Immature natural killer cell (primary cell): Measurements from ENCODE around the gene TRAPPC6A. TPM values are rescaled to one million over a fixed set of nuclear protein-coding genes. Genes with fewer than 3 reads are reported as not detected.

ENCODE experiments used
- DNase-seq, 3 donors: peaks; one replicate each; pipeline ENCODE4 v3.0.0; 2022; ENCODE audit warnings: mixed read lengths in 1 of 3
- H3K27ac Mint-ChIP-seq, 6 donors: one replicate each; pipeline ENCODE4 v1.8.0; 2020; ENCODE audit warnings: mixed read lengths in 6 of 6, mild to moderate bottlenecking in 5 of 6, inconsistent platforms in 4 of 6, moderate library complexity in 3 of 6
- H3K27me3 Mint-ChIP-seq, 3 donors: one replicate each; pipeline ENCODE4 v1.8.0; 2020 to 2021; ENCODE audit warnings: low read depth in 3 of 3, mild to moderate bottlenecking in 3 of 3, mixed read lengths in 3 of 3, moderate library complexity in 3 of 3, inconsistent platforms in 1 of 3
- H3K36me3 Mint-ChIP-seq, 3 donors: one replicate each; pipeline ENCODE4 v1.8.0; 2020; ENCODE audit warnings: mixed read lengths in 3 of 3, inconsistent platforms in 2 of 3, mild to moderate bottlenecking in 2 of 3
- H3K4me1 Mint-ChIP-seq, 2 donors: one replicate each; pipeline ENCODE4 v1.8.0; 2020; ENCODE audit warnings: inconsistent platforms in 2 of 2, mild to moderate bottlenecking in 2 of 2, mixed read lengths in 2 of 2, moderate library complexity in 1 of 2
- H3K4me3 Mint-ChIP-seq, 5 donors: one replicate each; pipeline ENCODE4 v1.8.0; 2020; ENCODE audit warnings: mild to moderate bottlenecking in 5 of 5, mixed read lengths in 5 of 5, inconsistent platforms in 3 of 5, moderate library complexity in 3 of 5
- H3K9me3 Mint-ChIP-seq, 6 donors: one replicate each; pipeline ENCODE4 v1.8.0; 2020; ENCODE audit warnings: mild to moderate bottlenecking in 6 of 6, mixed read lengths in 6 of 6, inconsistent platforms in 4 of 6, moderate library complexity in 3 of 6
- polyA plus RNA-seq, 3 donors: library from polyadenylated mRNA; unstranded; fragments of 300-500 nt; fragmentation: Illumina TruSeq; gene quantifications; one replicate each; pipeline ENCODE4 v1.2.3, GENCODE V29; 2021

TRAPPC6A gene
- polyA plus RNA-seq: 100 to 1,000 TPM; 132 to 193 (median 166) TPM

GRCh38 chr19:45177817-45178261 lies at the start of gene TRAPPC6A:
Gene TRAPPC6A (minus strand): TSS chr19:45178237. CDS start chr19:45178218, 19 bp downstream.
- no peak for DNase-seq
- peaks cover 3 to 10% (median 6%) of the 10 kb centered on the region in 3 donors for H3K27me3 Mint-ChIP-seq
- peak within 1 kb of the TSS; percentile 89 to 92 (median 91) for H3K4me3 Mint-ChIP-seq
- H3K4me1 Mint-ChIP-seq: peaks cover 43 to 51% of the 10 kb centered on the region in 2 donors
- peaks cover 4 to 14% (median 4%) of the 10 kb centered on the region in 3 donors for H3K36me3 Mint-ChIP-seq
- no peaks in the 10 kb centered on the region for H3K9me3 Mint-ChIP-seq
- peak within 1 kb of the TSS; percentile 91 to 98 (median 94) for H3K27ac Mint-ChIP-seq

GRCh38 chr19:45224645-45225044 lies 46.6 kb upstream of the TRAPPC6A start:
- Mint-ChIP-seq H3K27me3 (peaks cover 2 to 17% (median 2%) of the 10 kb centered on the region in 3 donors), H3K4me3 (no peak overlapping the region), H3K36me3 (no peaks in the 10 kb centered on the region), H3K27ac (no peak overlapping the region), H3K9me3 (no peaks in the 10 kb centered on the region), H3K4me1 (peaks cover 0 to under 1% of the 10 kb centered on the region in 2 donors)
- DNase-seq: no peak

- H3K36me3 Mint-ChIP-seq: no peaks in the 10 kb centered on the region
- peaks cover 0 to 2% of the 10 kb centered on the region in 2 donors for H3K4me1 Mint-ChIP-seq
- no peak for DNase-seq
- H3K27me3 Mint-ChIP-seq: peaks cover 2 to 17% (median 2%) of the 10 kb centered on the region in 3 donors
- no peaks in the 10 kb centered on the region for H3K9me3 Mint-ChIP-seq
- H3K27ac Mint-ChIP-seq: no peak overlapping the region
- no peak overlapping the region for H3K4me3 Mint-ChIP-seq
Observed at GRCh38 chr19:45223879-45224278, 45.8 kb upstream of the TRAPPC6A start.

- H3K36me3 Mint-ChIP-seq: no peaks in the 10 kb centered on the region
- no peak overlapping the region for H3K4me3 Mint-ChIP-seq
- no peak for DNase-seq
- peaks cover 0 to 2% of the 10 kb centered on the region in 2 donors for H3K4me1 Mint-ChIP-seq
- H3K27me3 Mint-ChIP-seq: peaks cover 2 to 18% (median 6%) of the 10 kb centered on the region in 3 donors
- no peaks in the 10 kb centered on the region for H3K9me3 Mint-ChIP-seq
- no peak overlapping the region for H3K27ac Mint-ChIP-seq
Observed at GRCh38 chr19:45222724-45223123, 44.7 kb upstream of the TRAPPC6A start.

- no peaks in the 10 kb centered on the region for H3K36me3 Mint-ChIP-seq
- DNase-seq: no peak
- H3K9me3 Mint-ChIP-seq: no peaks in the 10 kb centered on the region
- peaks cover 6 to 18% (median 12%) of the 10 kb centered on the region in 3 donors for H3K27me3 Mint-ChIP-seq
- no peak overlapping the region for H3K4me3 Mint-ChIP-seq
- peak overlapping the region in 1 of 6 donors; percentile 11 for H3K27ac Mint-ChIP-seq
- H3K4me1 Mint-ChIP-seq: peaks cover 7 to 10% of the 10 kb centered on the region in 2 donors
Observed at GRCh38 chr19:45218911-45219743, 41.1 kb upstream of the TRAPPC6A start.

GRCh38 chr19:45218426-45218825 lies 40.4 kb upstream of the TRAPPC6A start:
- Mint-ChIP-seq H3K4me3 (no peak overlapping the region), H3K9me3 (no peaks in the 10 kb centered on the region), H3K27me3 (peaks cover 6 to 18% (median 12%) of the 10 kb centered on the region in 3 donors), H3K36me3 (no peaks in the 10 kb centered on the region), H3K27ac (no peak overlapping the region), H3K4me1 (peaks cover 7 to 10% of the 10 kb centered on the region in 2 donors)
- no peak for DNase-seq

- Mint-ChIP-seq H3K27ac (no peak overlapping the region), H3K27me3 (peaks cover 7 to 16% (median 12%) of the 10 kb centered on the region in 3 donors), H3K36me3 (no peaks in the 10 kb centered on the region), H3K9me3 (no peaks in the 10 kb centered on the region), H3K4me1 (peaks cover 7 to 10% of the 10 kb centered on the region in 2 donors), H3K4me3 (no peak overlapping the region)
- DNase-seq: no peak
Observed at GRCh38 chr19:45217957-45218334, 39.9 kb upstream of the TRAPPC6A start.

- no peak for DNase-seq
- no peak overlapping the region for H3K27ac Mint-ChIP-seq
- H3K27me3 Mint-ChIP-seq: peaks cover 7 to 12% (median 11%) of the 10 kb centered on the region in 3 donors
- H3K36me3 Mint-ChIP-seq: no peaks in the 10 kb centered on the region
- H3K4me1 Mint-ChIP-seq: peaks cover 7 to 10% of the 10 kb centered on the region in 2 donors
- H3K9me3 Mint-ChIP-seq: no peaks in the 10 kb centered on the region
- peak overlapping the region in 1 of 5 donors; percentile 17 for H3K4me3 Mint-ChIP-seq
Observed at GRCh38 chr19:45217193-45217956, 39.3 kb upstream of the TRAPPC6A start.

GRCh38 chr19:45216667-45217066 lies 38.6 kb upstream of the TRAPPC6A start:
- DNase-seq: no peak
- Mint-ChIP-seq H3K4me3 (no peak overlapping the region), H3K27ac (no peak overlapping the region), H3K36me3 (no peaks in the 10 kb centered on the region), H3K9me3 (no peaks in the 10 kb centered on the region), H3K27me3 (peaks cover 7 to 12% (median 9%) of the 10 kb centered on the region in 3 donors), H3K4me1 (peaks cover 7 to 10% of the 10 kb centered on the region in 2 donors)

GRCh38 chr19:45215391-45216191 lies 37.6 kb upstream of the TRAPPC6A start:
- DNase-seq: no peak
- H3K4me1 Mint-ChIP-seq: peaks cover 7 to 10% of the 10 kb centered on the region in 2 donors
- peaks cover 7 to 12% (median 9%) of the 10 kb centered on the region in 3 donors for H3K27me3 Mint-ChIP-seq
- no peaks in the 10 kb centered on the region for H3K9me3 Mint-ChIP-seq
- H3K36me3 Mint-ChIP-seq: no peaks in the 10 kb centered on the region
- peak overlapping the region in 2 of 5 donors; percentile 50 to 68 for H3K4me3 Mint-ChIP-seq
- H3K27ac Mint-ChIP-seq: no peak overlapping the region

- Mint-ChIP-seq H3K9me3 (no peaks in the 10 kb centered on the region), H3K27me3 (peaks cover 1 to 10% (median 6%) of the 10 kb centered on the region in 3 donors), H3K36me3 (peaks cover 0 to 4% (median 0%) of the 10 kb centered on the region in 3 donors), H3K27ac (no peak overlapping the region), H3K4me1 (peaks cover 11 to 13% of the 10 kb centered on the region in 2 donors), H3K4me3 (no peak overlapping the region)
- DNase-seq: no peak
Observed at GRCh38 chr19:45213031-45213430, 35.0 kb upstream of the TRAPPC6A start.

GRCh38 chr19:45211751-45212381 lies 33.8 kb upstream of the TRAPPC6A start:
- peaks cover 10 to 13% of the 10 kb centered on the region in 2 donors for H3K4me1 Mint-ChIP-seq
- H3K27ac Mint-ChIP-seq: no peak overlapping the region
- H3K36me3 Mint-ChIP-seq: peaks cover 0 to 4% (median 0%) of the 10 kb centered on the region in 3 donors
- no peaks in the 10 kb centered on the region for H3K9me3 Mint-ChIP-seq
- no peak overlapping the region for H3K4me3 Mint-ChIP-seq
- DNase-seq: no peak
- peaks cover 1 to 8% (median 3%) of the 10 kb centered on the region in 3 donors for H3K27me3 Mint-ChIP-seq

- peaks cover 0 to 2% (median 0%) of the 10 kb centered on the region in 3 donors for H3K27me3 Mint-ChIP-seq
- no peak overlapping the region for H3K4me3 Mint-ChIP-seq
- peaks cover 4 to 6% of the 10 kb centered on the region in 2 donors for H3K4me1 Mint-ChIP-seq
- DNase-seq: no peak
- H3K27ac Mint-ChIP-seq: no peak overlapping the region
- no peaks in the 10 kb centered on the region for H3K9me3 Mint-ChIP-seq
- H3K36me3 Mint-ChIP-seq: peaks cover 0 to 4% (median 0%) of the 10 kb centered on the region in 3 donors
Observed at GRCh38 chr19:45206328-45206727, 28.3 kb upstream of the TRAPPC6A start.
